GM11168 (cell line): ENCODE results near the gene SHE.

Experiments
- in situ Hi-C: fragments of 300-500 bp; cut with MboI; formaldehyde crosslinking; loops from one replicate; pipeline ENCODE4 v1.12.0; 2022; ENCODE audit warnings: low sequenced_read_pairs; ENCODE audit not compliant: unreplicated experiment

SHE gene

DNA sequence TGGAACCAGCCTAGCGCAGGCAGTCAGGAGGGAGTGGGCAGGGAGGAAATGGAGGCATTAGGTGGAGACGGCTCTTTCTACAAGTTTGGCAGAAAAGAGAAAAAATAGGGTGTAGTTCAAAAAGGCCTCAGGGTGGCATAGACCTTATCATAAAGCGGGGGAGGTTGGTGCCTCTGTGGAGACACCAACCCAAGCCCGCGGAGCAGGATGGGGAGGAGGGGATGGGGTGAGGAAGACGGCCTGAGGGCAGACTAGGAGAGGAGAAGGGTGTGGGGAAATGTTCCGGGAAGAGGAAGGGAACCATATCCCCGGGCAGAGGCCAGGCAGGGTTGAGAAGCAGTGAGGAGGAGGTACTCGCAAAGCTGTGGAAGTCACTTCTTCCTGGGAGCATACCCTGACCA lies 17.4 kb upstream of the SHE start:
- in situ Hi-C loops = no loop called here

DNA sequence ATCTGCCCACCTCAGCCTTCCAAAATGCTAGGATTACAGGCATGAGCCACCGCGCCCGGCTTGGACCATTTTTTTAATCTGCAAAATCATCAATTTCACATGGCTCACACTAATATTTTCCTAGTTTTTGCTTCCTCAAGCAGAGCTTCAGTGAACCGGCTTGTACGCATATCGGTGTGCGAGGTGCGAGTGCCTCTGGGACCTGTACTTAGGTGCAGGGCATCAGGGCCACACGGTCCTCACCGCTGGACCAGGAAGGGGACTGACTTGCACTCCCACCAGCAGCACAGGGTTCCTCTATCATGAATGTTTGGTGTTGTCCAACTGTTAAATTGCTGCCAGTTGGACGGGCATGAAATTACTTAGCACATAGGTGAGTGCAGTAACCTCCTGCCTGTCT lies 15.4 kb upstream of the SHE start:
- in situ Hi-C loops = no loop called here

DNA sequence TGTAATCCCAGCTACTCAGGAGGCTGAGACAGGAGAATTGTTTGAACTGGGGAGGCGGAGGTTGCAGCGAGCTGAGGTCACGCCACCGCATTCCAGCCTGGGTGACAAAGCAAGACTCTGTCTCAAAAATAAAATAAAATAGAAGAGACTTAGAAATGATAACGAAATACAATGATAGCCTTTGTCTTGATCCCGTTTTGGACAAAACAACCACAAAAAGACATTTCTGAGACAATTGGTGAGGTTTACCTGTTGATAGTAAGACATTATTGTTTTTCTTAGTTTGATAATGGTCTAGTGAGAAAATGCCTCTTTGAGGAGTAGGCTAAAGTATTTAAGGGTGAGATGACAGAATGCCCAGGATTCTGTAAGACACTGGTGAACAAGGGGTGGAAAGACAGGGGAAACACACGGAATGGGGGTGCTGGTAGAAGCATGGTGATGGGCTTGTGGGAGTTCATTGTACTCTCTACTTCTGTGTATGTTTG lies 11.9 kb upstream of the SHE start:
- in situ Hi-C loops = no loop called here

DNA sequence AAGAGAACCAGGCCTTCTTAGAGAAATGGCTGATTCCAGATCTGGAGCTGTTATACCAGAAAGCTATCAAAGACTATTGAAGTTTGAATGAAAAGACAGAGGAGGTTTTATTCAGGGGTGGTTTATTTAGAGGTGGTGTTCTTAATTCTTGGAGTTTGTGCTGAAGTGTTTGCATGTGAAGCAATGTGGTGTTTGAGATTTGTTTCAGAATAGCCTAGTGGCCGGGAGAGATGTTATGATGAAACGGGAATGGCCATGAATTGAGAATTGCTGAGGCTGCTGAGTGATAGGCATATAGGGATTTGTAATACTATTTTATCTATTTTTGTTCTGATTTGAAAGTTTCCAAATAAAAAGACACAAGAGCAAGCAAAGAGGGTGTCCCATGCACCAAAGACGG lies 10.5 kb upstream of the SHE start:
- in situ Hi-C loops = no loop called here

DNA sequence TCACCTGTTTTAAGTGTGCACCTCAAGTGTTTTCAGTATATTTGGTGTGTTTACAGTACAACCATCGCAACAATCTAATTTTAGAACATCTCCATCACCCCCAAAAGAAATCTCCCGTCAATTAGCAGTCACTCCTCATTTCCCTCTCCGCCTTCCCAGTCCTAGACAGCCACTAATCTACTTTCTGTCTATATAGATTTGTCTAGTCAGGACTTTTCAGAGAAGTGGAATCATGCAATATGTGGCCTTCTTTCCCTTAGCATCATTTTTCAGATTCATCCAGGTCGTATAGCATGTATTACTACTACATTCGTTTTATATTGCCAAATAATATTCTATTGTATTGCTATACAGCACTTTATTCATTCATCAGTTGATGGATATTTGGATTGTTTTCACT lies 1.7 kb upstream of the SHE start:
- in situ Hi-C loops = no loop called here

DNA sequence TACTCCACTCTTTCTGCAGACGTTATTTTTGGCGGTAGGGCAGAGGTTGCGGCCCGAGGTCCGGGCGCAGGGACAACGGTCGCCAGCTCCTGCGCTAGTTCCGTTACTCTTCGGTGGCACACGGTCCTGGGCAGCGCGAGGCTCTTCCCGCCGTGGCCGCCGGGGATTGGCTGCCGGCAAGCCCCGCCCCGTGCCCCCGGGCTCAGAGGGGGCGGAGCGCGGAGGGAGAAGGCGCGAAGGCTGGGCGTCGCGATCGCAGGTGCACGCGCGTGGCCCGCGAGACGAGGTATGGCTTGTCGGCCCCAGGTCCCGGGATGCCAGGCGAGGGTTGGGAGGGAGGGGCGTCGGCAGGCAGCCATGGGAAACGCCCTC lies 518 bp upstream of the SHE start:
- in situ Hi-C loops = no loop called here

DNA sequence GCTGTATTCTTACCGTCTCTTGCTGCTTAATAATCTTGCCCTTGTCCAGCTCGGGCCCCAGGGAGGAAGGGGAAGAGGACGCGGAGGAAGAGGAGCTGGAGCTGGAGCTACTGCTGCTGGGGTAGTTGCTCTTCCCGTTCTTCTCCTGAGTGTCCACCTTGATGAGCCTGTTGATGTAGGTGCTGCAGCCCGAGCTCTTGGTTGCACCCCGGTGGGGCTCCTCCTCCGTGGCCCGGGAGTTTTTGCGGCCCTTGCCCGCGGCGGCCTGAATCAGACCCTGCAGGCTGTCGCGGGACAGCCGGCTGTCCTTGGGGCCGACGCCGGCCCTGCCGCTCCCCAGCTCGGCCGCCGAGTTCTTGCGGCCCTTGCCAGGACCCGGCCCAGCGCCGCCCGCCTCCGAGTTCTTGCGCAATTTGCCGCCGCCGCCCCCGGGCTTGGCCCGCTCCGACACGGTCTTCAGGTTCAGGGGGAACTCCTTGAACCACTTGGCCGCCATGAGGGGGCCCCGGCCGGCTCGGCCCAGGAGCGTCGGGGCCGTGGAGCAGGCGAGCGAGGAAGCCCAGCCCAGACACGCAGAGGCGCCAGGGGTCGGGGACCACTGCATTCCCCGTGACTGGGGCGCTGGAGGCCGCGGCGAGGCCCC lies 668 bp downstream of the SHE start:
- in situ Hi-C loops = no loop called here

DNA sequence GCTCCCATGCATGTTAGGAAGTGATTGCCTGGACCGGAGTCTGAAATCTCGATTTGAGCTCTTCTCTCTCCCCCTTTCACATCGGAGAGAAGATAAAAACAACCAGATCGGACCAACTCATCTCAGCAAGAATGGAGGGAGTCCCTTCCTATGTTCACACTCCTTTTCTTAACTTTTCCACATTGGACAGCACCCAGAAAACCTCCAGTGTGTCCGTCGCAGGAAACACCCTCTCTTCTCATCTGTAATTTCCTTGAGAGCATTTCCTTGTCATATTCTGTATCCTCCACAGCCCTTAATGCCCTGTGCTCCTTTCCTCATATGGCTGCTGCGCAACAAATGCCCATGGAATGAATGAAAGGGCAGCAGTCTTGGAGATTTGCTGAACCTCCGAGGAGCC lies 1.7 kb downstream of the SHE start:
- in situ Hi-C loops = no loop called here

DNA sequence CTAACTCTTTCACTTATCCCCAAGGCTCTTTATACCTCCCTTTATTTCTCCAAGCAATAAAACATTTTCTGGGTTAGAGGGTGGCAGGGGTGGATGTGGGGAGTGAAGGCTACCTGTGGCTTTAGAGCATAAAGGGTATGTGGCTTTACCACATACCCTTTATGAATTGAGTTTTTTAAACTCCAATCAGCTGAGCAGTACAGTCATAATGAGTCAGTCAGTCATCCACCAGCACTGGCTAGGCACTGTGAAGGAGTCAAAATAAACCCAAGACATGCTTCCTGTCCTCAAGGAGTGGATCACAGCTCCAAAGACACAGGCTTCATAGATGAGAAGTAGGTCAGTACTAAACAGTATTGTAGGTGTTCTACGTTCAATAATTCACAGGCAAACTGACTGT lies 2.8 kb downstream of the SHE start:
- in situ Hi-C loops = no loop called here

DNA sequence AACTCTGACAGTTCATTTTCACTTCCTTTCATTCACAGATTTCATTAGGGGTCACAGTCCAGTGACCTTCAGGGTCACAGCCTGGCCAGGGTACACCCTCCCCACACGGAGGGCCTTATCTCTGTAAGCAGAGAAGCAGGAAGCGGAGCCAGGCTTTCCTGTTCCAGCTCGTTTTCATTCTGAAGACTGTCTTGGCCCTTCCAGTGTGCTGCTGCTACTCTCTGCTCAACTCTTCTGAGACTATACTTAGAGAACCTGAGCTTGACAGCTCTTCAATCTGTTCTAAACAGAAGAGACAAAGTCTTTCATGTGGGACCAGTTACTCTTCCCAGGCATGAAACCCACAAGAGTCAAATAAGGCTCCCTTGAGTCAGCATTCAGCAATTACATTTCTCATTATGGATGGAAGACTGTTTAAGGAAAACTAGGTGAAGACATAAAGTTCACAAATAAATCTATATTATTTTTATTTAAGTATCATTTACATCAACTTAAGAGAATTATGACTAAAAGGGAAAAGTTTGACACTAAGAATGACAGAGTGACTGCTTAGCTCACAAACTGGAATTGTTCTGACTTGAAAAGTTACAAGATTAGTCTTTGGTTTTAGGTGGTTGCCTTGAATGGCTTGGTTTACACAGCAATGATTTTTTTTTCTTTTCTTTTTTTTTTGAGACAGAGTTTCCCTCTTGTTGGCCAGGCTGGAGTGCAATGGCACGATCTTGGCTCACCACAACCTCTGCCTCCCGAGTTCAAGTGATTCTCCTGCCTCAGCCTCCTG lies 5.0 kb downstream of the SHE start:
- in situ Hi-C loops = no loop called here

DNA sequence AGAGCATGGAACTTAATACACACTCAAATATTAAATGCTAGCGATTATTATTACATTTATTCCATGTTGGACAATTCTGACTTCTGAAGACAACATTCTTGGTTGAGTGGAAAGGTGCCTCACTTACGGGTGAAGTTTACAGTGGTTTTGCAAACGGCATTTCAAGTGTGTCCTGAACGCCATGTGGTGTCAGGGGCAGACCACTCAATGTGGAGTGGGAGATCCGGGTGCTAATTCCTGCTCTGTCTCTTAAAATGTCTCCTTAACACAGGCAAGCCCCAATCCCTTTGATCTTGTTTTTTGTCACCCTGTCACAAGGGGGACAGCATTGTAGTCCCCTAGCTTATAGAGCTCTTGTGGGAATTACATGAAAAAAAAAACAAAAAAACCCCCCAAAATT lies 5.8 kb downstream of the SHE start:
- in situ Hi-C loops = no loop called here

DNA sequence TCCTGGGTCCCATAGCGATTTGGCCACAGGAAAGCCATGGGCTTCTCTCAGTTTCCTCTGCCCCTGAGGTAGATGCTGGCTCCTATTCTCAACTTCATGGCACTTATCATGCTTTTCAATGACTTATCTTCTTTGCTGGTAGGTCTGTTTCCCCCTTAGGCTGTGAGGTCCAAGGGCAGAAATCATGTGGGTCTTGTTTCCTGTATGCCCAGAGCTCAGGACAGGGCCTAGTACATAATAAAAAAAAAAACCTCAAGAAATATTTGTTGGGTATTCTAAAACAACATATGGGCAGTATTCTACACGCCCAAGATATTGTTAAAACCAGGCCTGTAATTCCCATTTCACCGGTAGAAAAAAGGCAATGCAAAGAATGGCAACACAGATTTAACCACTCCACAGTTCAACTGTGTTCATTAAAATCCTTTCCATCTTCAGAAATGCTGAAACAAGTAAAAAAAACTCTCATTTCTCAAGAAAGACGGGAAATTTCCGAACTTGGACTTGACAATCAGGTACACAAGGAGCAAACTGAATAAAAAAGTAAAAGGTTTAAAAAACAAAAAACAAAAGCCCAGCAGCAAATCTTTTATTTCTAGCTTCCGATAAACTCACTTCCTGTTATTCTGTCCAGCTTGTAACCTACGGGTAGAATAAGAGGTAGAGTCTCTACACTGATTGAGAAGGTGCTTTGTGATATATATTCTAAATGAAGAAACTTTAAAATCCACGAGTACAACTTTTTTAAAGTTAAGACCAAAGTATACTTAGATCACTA lies 6.5 kb downstream of the SHE start:
- in situ Hi-C loops = no loop called here

DNA sequence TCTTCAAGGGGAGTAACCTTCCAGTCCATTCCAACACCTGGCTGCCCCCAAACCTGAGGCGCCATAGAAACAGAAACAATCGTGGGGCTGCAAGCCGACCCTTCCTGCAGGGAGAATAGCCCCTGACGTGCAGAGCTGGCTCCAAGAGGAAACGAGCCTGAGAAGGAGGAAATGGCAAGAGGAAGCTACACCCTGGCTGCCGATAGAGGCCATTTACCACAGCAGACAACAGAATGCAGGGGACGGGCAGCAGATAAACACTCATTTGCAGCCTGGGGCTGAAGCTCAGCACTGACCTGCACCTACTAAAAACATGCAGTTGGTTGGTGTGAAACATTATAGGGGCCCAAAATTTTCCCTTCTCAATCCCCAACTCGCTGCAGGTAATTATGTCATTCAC lies 8.9 kb downstream of the SHE start:
- in situ Hi-C loops = no loop called here

DNA sequence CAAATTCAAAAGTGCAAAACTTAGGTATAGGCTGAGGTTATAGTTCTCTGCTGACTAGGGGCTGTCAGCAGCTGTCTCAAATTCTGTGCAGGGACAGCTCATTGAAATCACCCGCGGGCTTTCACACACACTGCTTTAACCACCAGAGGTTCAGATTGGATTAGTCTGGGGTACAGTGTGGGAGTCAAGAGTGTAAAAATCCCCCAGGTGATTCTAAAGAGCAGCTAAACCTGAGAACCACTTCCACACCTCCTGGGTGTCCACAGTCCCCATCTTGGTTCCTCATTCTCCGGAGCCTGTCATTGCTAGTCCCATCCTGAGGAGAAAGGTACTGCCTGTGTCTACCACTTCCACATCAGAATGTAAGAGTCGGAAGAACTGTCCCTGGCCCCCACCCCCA lies 10.1 kb downstream of the SHE start:
- in situ Hi-C loops = no loop called here

DNA sequence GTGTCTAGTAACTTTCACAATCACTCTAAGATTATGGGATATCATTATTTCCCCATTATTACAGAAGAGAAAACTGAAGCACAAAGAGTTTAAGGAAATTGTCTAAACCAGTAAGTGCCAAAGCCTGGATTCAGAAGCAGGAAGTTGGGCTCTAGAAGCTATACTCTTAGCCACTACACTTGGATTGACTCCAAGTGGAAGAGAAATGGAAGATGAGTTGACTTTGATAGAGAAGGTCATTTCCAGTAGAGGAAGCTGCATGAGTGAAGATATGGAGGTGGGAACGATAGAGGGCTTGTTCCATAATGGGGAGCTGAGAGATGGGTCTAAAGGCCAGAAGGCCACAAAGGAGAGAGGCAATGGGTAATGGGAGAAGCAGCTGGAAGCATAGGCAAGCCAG lies 11.9 kb downstream of the SHE start:
- in situ Hi-C loops = no loop called here

DNA sequence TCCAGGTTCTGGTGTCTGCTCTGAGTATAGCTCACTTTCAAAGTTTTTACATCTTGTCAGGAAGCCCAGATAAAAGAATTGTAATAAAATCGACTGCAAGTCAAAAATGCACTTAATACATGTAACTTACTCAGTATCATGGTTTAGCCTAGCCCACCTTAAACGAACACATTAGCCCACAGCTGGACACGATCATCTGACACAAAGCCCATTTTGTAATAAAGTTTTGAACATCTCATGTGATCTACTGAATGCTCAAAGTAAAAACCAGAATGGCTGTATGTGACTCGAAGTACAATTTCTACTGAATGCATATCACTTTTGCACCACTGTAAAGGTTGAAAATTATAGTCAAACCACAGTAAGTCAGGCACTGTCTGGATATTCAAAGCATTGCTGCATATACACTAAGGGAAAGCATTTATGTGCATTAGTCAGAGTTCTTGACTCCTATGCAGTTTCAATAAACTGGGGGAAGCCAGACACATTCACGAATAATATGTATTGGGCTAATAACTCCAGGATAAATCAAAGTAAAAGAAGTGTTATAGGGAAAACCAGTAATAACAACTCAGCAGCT lies 12.4 kb downstream of the SHE start:
- in situ Hi-C loops = loop anchor here (5.0 kb wide), 1 partner anchor 63 kb away; no protein-coding TSS in a partner anchor

DNA sequence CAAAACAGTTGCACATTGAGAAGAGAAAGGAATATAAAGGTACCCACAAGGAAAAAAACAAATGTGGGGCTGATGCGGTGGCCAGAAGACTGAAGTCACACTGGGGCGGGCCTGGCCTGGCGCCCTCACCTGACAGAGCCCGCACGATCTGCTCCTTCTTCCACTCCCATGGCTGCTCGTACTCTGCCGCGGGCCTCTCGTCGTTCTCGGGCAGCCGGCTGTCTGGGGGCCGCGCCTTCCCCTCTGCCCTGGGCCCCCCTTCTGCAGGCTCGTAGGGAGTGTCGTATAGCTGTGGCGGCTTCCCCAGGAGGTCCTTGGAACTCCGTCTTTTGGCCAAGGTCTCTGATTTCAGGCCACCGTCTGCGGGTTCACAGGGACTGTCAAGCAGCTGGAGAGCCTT lies 13.3 kb downstream of the SHE start:
- in situ Hi-C loops = loop anchor here (5.0 kb wide), 1 partner anchor 63 kb away; no protein-coding TSS in a partner anchor

DNA sequence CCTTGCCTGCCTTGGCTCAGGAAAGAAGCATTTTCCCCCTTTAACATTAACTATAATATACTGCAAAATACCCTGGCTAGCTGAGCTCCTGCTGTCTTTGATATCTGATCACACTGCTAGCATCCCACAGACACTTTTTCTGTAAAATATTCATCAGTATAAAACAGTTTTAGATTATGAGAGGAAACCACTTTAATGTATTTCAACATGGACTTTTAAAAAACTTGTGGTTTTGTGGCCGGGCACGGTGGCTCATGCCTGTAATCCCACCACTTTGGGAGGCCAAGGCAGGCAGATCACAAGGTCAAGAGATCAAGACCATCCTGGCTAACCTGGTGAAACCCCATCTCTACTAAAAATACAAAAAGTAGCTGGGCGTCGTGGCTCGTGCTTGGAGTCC lies 15.5 kb downstream of the SHE start:
- in situ Hi-C loops = loop anchor here (5.0 kb wide), 1 partner anchor 66 kb away; no protein-coding TSS in a partner anchor

DNA sequence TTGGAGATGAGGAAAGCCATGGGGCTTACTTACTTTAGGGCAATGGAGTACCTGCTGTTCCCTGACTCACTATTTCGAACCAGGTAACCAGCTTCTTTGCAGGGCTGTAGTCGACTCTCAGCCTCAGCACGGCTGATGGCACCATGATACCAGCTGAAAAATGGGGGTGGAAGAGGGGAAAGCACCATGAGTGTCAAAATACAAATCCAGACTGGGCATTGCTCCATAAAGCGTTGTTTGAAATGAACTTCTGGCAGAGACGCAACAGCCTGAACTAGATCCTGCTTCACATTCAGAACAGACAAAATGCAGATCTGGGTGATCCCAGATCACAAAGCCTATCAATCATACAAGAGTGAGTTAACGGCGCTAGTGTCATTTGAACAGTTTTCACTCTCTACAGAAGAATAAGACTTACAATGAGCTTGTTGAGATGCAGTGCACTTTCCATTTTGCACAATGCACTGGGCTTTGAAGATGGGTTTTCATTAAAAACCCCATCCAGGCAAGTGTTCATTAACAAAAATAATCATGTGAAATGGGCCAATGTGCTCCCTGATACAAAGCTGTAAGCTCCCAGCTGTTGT lies 16.2 kb downstream of the SHE start:
- in situ Hi-C loops = loop anchor here (5.0 kb wide), 1 partner anchor 66 kb away; no protein-coding TSS in a partner anchor

DNA sequence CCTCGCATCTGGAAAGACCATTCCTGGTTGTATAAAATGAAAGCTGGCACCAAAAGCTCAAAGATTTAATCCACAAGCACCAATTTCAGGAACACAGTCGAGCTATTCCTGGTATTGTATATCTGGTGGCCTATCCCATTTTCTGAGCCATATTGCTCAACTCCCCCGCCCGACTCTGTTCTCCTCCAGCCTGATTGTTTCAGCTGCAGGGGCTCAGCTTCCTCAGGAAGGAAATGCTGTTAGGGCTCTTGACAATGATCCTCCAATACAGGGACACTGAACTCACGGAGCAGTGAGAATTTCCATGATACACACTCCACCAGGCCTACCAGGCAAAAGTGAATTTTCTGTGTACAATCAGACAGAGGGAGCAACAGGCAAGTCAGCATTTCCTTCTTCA lies 17.1 kb downstream of the SHE start:
- in situ Hi-C loops = loop anchor here (5.0 kb wide), 1 partner anchor 67 kb away; no protein-coding TSS in a partner anchor
